Osteocyte (in vitro differentiated cells): ENCODE results near the gene CLDN22. TPM values are rescaled to one million over a fixed set of nuclear protein-coding genes. Genes with fewer than 3 reads are reported as not detected.
"Not testable (repeated sequence)": the region's sequence is repeated elsewhere in the genome, so short reads cannot be mapped to it uniquely, and the experiment has no call there.

Experiments used
- DNase-seq: peaks from one replicate; pipeline ENCODE4 v3.0.0; 2021; ENCODE audit warnings: mixed read lengths; ENCODE audit not compliant: unreplicated experiment; ENCODE audit errors: extremely low spot score
- H3K27ac Mint-ChIP-seq: one replicate; pipeline ENCODE4 v1.8.0; 2021; ENCODE audit warnings: mild to moderate bottlenecking, mixed read lengths; ENCODE audit not compliant: unreplicated experiment
- H3K27me3 Mint-ChIP-seq: one replicate; pipeline ENCODE4 v1.8.0; 2021; ENCODE audit warnings: mixed read lengths; ENCODE audit not compliant: unreplicated experiment
- H3K36me3 Mint-ChIP-seq: one replicate; pipeline ENCODE4 v1.8.0; 2021; ENCODE audit warnings: mixed read lengths; ENCODE audit not compliant: unreplicated experiment
- H3K4me1 Mint-ChIP-seq: one replicate; pipeline ENCODE4 v1.8.0; 2021; ENCODE audit warnings: mixed read lengths; ENCODE audit not compliant: unreplicated experiment
- H3K4me3 Mint-ChIP-seq: one replicate; pipeline ENCODE4 v1.8.0; 2021; ENCODE audit warnings: mild to moderate bottlenecking, moderate library complexity, mixed read lengths; ENCODE audit not compliant: unreplicated experiment
- H3K9me3 Mint-ChIP-seq: one replicate; pipeline ENCODE4 v1.8.0; 2021; ENCODE audit warnings: mixed read lengths; ENCODE audit not compliant: unreplicated experiment
- total RNA-seq: library from RNA; stranded (reverse); gene quantifications from 2 replicates; pipeline ENCODE4 v1.2.1, GENCODE V29; 2021
- TF ChIP-seq, protein P1 (sequence below): fragments of 200-600 bp; sonication (generic); IDR thresholded peaks from 2 replicates; pipeline ENCODE4 v1.5.0; 2021; ENCODE audit warnings: antibody characterized with exemption, mild to moderate bottlenecking, moderate library complexity

CLDN22 gene
- total RNA-seq, 1 donor from 2014 or later = not detected

DNA sequence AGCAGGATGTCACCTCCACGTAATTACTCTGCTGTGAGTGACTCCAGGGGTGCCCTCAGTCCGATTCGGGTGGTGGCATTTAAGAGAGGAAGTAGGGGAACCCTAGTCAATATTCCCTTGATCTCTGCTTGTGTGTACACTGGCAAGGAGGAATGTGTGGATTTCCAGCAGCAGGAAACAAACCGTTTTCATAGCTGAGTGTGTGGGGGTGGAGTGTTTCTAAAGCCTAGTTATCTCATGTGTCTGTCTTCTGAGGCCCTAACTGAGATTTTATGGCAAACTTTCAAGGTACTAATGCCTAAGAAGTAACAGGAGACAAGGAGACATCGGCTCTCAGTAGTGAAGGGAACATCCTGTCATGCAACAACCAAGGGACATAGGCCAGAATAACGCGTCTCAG, 8.8 kb upstream of the CLDN22 start:
- DNase-seq = no peak
- no peaks in the 10 kb centered on the region for H3K27me3 Mint-ChIP-seq
- H3K27ac Mint-ChIP-seq = no peak overlapping the region
- TF ChIP-seq, protein P1, sequence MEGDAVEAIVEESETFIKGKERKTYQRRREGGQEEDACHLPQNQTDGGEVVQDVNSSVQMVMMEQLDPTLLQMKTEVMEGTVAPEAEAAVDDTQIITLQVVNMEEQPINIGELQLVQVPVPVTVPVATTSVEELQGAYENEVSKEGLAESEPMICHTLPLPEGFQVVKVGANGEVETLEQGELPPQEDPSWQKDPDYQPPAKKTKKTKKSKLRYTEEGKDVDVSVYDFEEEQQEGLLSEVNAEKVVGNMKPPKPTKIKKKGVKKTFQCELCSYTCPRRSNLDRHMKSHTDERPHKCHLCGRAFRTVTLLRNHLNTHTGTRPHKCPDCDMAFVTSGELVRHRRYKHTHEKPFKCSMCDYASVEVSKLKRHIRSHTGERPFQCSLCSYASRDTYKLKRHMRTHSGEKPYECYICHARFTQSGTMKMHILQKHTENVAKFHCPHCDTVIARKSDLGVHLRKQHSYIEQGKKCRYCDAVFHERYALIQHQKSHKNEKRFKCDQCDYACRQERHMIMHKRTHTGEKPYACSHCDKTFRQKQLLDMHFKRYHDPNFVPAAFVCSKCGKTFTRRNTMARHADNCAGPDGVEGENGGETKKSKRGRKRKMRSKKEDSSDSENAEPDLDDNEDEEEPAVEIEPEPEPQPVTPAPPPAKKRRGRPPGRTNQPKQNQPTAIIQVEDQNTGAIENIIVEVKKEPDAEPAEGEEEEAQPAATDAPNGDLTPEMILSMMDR = no peak
- H3K9me3 Mint-ChIP-seq = peaks cover 8% of the 10 kb centered on the region
- H3K4me3 Mint-ChIP-seq = no peak overlapping the region
- H3K4me1 Mint-ChIP-seq = peaks cover 4% of the 10 kb centered on the region
- peaks cover 9% of the 10 kb centered on the region for H3K36me3 Mint-ChIP-seq

DNA sequence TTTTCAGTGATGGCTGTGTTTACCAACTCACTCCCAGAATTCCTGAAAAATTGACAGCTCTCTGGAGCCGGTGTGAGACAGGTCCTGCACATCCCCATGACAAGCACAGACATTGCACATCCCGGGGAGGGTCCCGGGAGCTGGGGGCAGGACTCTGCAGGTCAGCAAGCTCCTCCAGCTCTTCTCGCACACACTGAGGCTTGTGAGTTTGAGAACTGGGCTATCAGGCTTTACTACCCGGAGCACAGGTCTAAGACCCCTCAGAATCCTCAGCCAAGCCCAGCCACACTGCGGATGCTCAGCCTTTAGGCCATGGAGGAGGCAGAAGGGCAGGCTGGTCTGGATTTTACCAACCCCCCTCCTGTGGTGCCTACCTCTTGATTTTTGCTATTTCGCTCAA, 7.8 kb upstream of the CLDN22 start:
- Mint-ChIP-seq H3K27me3 (no peaks in the 10 kb centered on the region), H3K27ac (no peak overlapping the region), H3K9me3 (peaks cover 8% of the 10 kb centered on the region), H3K4me1 (peaks cover 3% of the 10 kb centered on the region), H3K36me3 (peaks cover 9% of the 10 kb centered on the region), H3K4me3 (no peak overlapping the region)
- DNase-seq = no peak
- TF ChIP-seq, protein P1 = no peak

- peak; percentile 46 for DNase-seq
- peaks cover 12% of the 10 kb centered on the region for H3K36me3 Mint-ChIP-seq
- no peak overlapping the region for H3K4me3 Mint-ChIP-seq
- no peaks in the 10 kb centered on the region for H3K27me3 Mint-ChIP-seq
- TF ChIP-seq, protein P1 = no peak
- no peak overlapping the region for H3K27ac Mint-ChIP-seq
- peaks cover 3% of the 10 kb centered on the region for H3K4me1 Mint-ChIP-seq
- H3K9me3 Mint-ChIP-seq = peaks cover 8% of the 10 kb centered on the region
Observed at GRCh38 chr4:183326853-183327252, 6.8 kb upstream of the CLDN22 start.

GRCh38 chr4:183326387-183326786, 6.3 kb upstream of the CLDN22 start:
- H3K27me3 Mint-ChIP-seq, H3K9me3 Mint-ChIP-seq, H3K4me1 Mint-ChIP-seq, H3K27ac Mint-ChIP-seq, H3K4me3 Mint-ChIP-seq: not testable (repeated sequence)
- peak; percentile 64 for DNase-seq
- H3K36me3 Mint-ChIP-seq = peaks cover 16% of the 10 kb centered on the region

DNA sequence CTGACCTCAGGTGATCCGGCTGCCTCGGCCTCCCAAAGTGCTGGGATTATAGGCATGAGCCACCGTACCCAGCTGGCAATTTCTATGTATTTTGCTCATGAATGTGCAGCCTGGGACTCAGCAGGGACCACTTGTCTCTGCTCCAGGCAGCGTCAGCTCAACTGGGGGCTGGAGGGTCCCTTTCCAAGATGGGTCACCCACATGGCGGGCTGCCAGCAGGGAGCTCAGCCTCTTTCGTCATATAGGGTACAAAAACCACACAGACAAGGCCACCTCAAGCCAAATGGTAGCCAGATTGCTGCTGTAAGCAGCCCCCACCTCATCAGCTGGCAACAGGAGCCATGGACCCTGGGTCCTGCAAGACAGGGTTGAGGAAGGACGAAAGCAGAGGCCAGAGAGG, 4.5 kb upstream of the CLDN22 start:
- Mint-ChIP-seq H3K4me3 (no peak overlapping the region), H3K27ac (no peak overlapping the region), H3K9me3 (peaks cover 8% of the 10 kb centered on the region), H3K4me1 (peaks cover 3% of the 10 kb centered on the region), H3K27me3 (no peaks in the 10 kb centered on the region), H3K36me3 (peaks cover 29% of the 10 kb centered on the region)
- TF ChIP-seq, protein P1 = no peak
- DNase-seq = peak; percentile 75

DNA sequence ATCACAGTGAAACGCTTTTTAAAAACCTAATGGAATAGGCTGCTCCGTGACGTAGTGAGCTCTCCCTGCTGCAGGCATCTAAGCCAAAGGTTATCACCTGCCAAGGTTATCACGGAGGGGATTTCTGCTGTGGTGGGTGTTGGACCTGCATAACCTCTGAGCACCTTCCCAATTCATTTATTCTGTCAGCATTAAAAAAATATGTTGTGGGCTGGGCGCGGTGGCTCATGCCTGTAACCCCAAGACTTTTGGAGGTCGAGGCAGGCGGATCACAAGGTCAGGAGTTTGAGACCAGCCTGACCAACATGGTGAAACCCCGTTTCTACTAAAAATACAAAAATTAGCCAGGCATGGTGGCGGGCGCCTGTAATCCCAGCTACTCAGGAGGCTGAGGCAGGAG, 4.0 kb upstream of the CLDN22 start:
- not testable (repeated sequence) for H3K27me3 Mint-ChIP-seq, H3K9me3 Mint-ChIP-seq, H3K4me3 Mint-ChIP-seq, H3K27ac Mint-ChIP-seq, DNase-seq, H3K4me1 Mint-ChIP-seq
- peaks cover 33% of the 10 kb centered on the region for H3K36me3 Mint-ChIP-seq
